Mucosa of rectum (tissue), 2 donors: Measurements from ENCODE around the gene SP3.
A peak's percentile ranks its signal among the peaks of the same experiment; 100 is the strongest.

Experiments
- H3K27ac ChIP-seq, 2 donors: one replicate each; pipeline ENCODE4 v1.7.0; 2013; ENCODE audit warnings: inconsistent platforms in 2 of 2, low read depth in 2 of 2, low read length in 2 of 2
- H3K27me3 ChIP-seq, 2 donors: one replicate each; pipeline ENCODE4 v1.7.0; 2013; ENCODE audit warnings: low read length in 2 of 2; ENCODE audit not compliant: control insufficient read depth in 2 of 2, insufficient read depth in 2 of 2
- H3K36me3 ChIP-seq, 2 donors: one replicate each; pipeline ENCODE4 v1.7.0; 2013; ENCODE audit warnings: low read length in 2 of 2; ENCODE audit not compliant: control insufficient read depth in 2 of 2, insufficient read depth in 2 of 2
- H3K4me1 ChIP-seq, 2 donors: one replicate each; pipeline ENCODE4 v1.7.0; 2013; ENCODE audit warnings: low read length in 2 of 2, mild to moderate bottlenecking in 1 of 2; ENCODE audit not compliant: control insufficient read depth in 2 of 2, insufficient read depth in 2 of 2
- H3K4me3 ChIP-seq, 2 donors: one replicate each; pipeline ENCODE4 v1.7.0; 2013; ENCODE audit warnings: low read length in 2 of 2
- H3K9ac ChIP-seq, 2 donors: one replicate each; pipeline ENCODE4 v1.7.0; 2013; ENCODE audit warnings: low read length in 2 of 2, low read depth in 1 of 2, mild to moderate bottlenecking in 1 of 2
- H3K9me3 ChIP-seq, 2 donors: one replicate each; pipeline ENCODE4 v1.7.0; 2013; ENCODE audit warnings: low read length in 2 of 2; ENCODE audit not compliant: control insufficient read depth in 2 of 2
- donor health status: healthy.
- donor health status: Normal muscosa, but diverticular disease.

SP3 gene

DNA sequence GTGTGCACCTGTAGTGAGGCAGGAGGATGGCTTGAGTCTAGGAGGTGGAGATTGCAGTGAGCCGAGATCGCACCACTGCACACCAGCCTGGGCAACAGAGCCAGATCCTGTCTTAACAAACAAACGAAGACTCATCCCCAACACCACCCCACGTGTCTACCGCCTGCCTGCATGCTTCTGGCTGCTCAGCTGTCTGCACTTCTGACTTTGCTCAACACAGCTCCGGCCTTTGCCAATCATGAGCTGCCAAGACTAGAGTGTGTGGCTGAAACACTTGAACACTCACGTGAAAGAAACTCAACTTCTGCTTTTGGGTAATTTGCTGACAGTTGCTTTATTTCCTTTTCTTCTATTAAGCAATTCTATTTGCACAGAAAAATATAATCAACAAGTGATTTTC is 32.1 kb upstream of the SP3 start:
- no peaks in the 10 kb centered on the region for H3K27me3 ChIP-seq
- no peak overlapping the region for H3K9ac ChIP-seq
- H3K27ac ChIP-seq: peak overlapping the region in 1 of 2 donors; percentile 34
- no peaks in the 10 kb centered on the region for H3K9me3 ChIP-seq
- no peak overlapping the region for H3K4me3 ChIP-seq
- peaks cover 0 to 4% of the 10 kb centered on the region in 2 donors for H3K4me1 ChIP-seq
- H3K36me3 ChIP-seq: no peaks in the 10 kb centered on the region

DNA sequence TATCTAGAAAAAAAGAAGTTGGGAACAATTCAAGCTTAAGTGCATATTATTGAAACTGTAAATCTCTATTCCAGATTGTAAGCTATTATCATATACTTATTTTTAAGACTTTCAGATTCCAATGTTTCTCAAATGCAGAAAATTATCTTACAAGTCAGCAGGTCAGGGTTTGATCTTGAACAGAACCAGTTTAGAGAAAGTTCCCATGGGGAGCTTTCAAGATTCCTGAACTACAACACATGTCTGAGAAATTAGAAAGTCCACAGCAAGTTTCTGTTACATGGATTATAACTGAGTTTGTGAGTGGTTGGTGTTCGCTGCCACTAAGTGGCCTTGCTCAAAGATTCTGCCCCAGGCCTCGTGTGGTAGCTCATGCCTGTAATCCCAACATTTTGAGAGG is 31.6 kb upstream of the SP3 start:
- no peaks in the 10 kb centered on the region for H3K27me3 ChIP-seq
- peaks cover 0 to 4% of the 10 kb centered on the region in 2 donors for H3K4me1 ChIP-seq
- H3K27ac ChIP-seq: peak overlapping the region in 1 of 2 donors; percentile 34
- no peak overlapping the region for H3K9ac ChIP-seq
- H3K9me3 ChIP-seq: no peaks in the 10 kb centered on the region
- H3K36me3 ChIP-seq: no peaks in the 10 kb centered on the region
- no peak overlapping the region for H3K4me3 ChIP-seq

DNA sequence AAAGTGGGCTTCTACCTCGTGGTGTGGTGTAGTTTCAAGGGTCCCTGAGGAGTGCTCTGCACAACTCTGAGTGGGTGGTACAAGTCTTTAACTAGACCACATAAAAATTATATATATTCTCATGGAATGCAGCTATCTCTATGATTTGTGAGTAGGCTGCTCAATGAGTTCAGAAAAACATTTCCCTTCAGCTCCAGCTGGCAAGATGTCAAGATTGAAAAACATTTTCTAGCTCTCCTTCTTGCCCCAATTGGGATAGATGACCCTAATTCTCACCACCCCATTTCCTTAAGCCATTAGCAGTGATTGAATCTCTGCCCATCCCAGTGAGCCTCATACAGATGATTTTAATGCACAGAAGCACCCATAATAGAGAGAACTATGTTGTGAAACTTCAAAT is 28.3 kb upstream of the SP3 start:
- H3K27ac ChIP-seq: no peak overlapping the region
- H3K4me3 ChIP-seq: no peak overlapping the region
- no peaks in the 10 kb centered on the region for H3K36me3 ChIP-seq
- H3K4me1 ChIP-seq: peaks cover 10 to 11% of the 10 kb centered on the region in 2 donors
- no peaks in the 10 kb centered on the region for H3K9me3 ChIP-seq
- no peak overlapping the region for H3K9ac ChIP-seq
- H3K27me3 ChIP-seq: no peaks in the 10 kb centered on the region

DNA sequence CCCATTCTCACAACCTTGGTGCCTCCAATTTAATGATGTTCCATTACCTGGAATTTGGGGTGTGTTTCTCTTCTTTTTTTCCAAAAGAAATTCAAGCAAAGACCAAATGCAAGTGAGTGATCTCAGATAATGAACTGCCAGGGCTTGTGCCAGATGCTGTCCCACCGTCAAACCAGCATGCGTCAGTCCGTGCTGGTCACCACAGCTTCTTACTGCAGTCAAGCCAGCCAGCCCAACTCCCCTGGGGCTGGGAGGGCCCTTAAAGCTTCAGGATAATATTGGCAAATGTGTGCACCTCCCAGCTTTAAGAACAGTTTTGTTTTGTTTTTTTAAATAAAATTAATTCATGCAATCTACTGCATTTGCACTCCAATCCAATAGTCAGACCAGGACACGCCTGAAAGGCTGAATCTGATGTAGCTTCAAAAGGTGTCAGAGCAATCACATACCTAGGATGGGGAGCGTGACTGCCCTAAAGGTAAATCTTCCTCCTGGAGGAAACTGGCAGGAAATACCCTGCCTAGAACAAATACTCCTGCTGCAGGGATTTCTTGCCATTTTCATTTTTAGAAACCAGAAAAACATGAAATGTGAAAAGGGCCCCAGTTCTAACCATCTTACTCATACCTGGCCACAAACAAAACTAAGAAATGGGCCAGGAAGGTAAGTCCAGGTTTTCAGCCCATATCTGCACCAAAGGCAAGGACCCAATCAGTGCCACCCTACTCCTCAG is 26.8 kb upstream of the SP3 start:
- H3K9me3 ChIP-seq: no peaks in the 10 kb centered on the region
- H3K27me3 ChIP-seq: no peaks in the 10 kb centered on the region
- H3K4me1 ChIP-seq: peaks cover 8 to 11% of the 10 kb centered on the region in 2 donors
- no peak overlapping the region for H3K4me3 ChIP-seq
- peak overlapping the region; percentile 42 to 59 for H3K27ac ChIP-seq
- no peak overlapping the region for H3K9ac ChIP-seq
- H3K36me3 ChIP-seq: no peaks in the 10 kb centered on the region

DNA sequence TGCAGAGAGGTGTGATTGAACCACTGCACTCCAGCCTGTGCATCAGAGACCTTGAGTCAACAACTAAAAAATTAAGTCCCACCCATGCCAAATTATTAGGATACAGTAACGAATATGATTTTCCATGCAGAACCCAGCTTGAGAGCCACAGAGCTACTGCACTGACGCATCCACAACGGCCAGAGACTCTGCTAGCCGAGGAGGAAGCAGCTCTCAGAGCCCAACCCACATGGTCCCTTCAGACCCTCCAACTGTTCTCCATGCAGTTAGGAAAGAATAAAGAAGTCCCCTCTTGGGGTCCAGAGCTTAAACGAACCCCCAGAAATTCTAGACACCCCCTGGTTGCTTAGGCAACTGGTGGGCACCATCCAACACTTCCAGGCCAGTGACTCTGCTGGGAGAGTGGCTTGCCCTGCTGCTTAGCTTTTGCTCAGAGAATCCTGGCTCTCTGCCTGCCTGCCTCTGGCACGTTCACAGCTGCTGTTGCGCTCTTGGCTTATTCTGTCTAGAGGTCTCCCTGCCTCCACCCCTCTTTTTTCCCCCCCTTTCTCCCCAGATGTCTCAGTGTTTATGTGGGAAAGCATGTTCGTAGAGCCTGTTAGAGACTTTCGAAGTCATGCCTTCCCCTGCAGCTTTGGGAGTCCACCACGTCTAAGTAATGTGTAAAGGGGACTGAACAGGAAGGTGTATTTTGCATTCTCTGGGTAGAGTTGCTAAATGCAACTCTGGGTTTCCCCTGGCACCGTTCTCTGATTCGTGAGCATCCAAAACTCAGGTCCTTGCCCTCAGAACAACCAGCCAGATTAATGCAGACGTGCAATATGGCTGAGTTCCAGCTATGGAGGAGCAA is 26.0 kb upstream of the SP3 start:
- H3K4me3 ChIP-seq: peak overlapping the region in 1 of 2 donors; percentile 24
- H3K4me1 ChIP-seq: peaks cover 11% of the 10 kb centered on the region in 2 donors
- no peak overlapping the region for H3K9ac ChIP-seq
- no peaks in the 10 kb centered on the region for H3K9me3 ChIP-seq
- H3K36me3 ChIP-seq: no peaks in the 10 kb centered on the region
- peak overlapping the region; percentile 42 to 59 for H3K27ac ChIP-seq
- H3K27me3 ChIP-seq: no peaks in the 10 kb centered on the region

DNA sequence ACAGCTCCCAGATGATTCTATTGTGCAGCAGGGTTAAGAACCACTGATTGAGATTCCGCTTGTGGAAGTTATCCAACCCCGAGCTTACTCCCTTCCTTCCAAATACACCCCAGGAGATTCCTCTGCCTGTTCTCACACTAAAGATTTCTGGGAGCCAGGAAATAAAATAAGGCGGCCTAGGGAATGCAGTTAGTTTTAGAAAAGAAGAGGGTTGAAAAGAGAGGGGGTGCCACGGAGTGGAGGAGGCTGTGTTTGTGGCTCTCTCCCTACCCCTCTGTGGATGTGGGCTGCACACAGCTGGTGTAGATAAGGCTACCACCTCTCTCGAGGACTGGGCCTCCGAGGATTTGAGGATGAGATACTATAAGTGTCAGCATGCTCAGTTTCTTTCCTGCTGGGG is 25.1 kb upstream of the SP3 start:
- Histone ChIP-seq H3K4me1 (peaks cover 11 to 15% of the 10 kb centered on the region in 2 donors), H3K27ac (peak overlapping the region; percentile 10 to 14), H3K9me3 (no peaks in the 10 kb centered on the region), H3K36me3 (no peaks in the 10 kb centered on the region), H3K9ac (no peak overlapping the region), H3K4me3 (no peak overlapping the region), H3K27me3 (no peaks in the 10 kb centered on the region)

DNA sequence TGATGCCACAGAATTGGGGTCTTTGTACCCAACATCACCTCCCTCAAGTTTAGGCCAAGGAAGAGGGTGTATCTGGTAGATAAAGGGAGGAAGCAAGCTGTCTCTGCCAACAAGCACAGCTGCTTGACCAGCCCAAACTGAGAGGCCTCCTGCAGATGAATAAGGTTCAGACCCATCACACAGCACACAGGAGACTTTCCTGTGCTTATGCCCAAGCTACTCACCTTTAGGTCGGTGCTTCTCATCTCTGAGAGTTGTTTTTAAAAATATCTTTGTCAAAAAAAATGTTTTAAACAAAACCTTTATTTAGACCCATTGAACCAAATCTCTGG is 24.7 kb upstream of the SP3 start:
- H3K27ac ChIP-seq: peak overlapping the region in 1 of 2 donors; percentile 54
- no peaks in the 10 kb centered on the region for H3K36me3 ChIP-seq
- no peaks in the 10 kb centered on the region for H3K27me3 ChIP-seq
- H3K9me3 ChIP-seq: no peaks in the 10 kb centered on the region
- H3K4me3 ChIP-seq: no peak overlapping the region
- H3K4me1 ChIP-seq: peaks cover 11 to 15% of the 10 kb centered on the region in 2 donors
- H3K9ac ChIP-seq: no peak overlapping the region

DNA sequence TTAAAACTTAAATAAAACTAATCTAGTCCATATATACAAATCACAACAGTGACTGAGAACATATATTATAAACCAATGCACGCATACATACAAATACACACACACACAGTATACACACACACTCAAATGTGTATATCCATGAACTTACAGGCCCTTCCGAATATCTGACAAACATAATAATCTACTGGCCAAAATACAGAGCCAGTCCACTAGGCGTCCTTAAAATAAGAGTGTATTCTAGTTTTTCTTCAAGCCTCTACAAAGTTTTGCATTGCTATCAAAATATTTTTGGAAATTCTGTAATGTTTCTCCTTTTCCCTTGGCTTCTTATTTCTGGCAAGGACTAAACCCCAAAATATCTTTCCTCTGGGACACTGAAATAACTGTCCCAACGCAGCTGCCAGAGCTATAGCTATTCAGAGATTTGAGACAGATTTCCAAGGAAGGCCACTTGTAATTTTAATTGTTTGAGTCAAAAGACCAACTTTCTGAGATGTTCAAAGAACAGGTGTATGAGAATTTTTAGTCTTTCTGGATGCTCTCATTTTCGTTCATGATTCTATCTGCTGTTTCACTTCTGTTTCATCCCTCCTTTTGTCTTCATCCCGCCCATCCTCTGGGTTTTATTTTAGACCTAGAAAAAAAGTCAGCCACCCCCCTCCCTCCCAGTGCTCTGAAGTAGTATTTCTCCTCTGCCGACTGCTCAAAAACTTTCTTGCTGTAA is 24.1 kb upstream of the SP3 start:
- H3K9ac ChIP-seq: no peak overlapping the region
- H3K36me3 ChIP-seq: no peaks in the 10 kb centered on the region
- H3K4me3 ChIP-seq: no peak overlapping the region
- peaks cover 11 to 15% of the 10 kb centered on the region in 2 donors for H3K4me1 ChIP-seq
- H3K9me3 ChIP-seq: no peaks in the 10 kb centered on the region
- H3K27ac ChIP-seq: peak overlapping the region in 1 of 2 donors; percentile 54
- no peaks in the 10 kb centered on the region for H3K27me3 ChIP-seq

DNA sequence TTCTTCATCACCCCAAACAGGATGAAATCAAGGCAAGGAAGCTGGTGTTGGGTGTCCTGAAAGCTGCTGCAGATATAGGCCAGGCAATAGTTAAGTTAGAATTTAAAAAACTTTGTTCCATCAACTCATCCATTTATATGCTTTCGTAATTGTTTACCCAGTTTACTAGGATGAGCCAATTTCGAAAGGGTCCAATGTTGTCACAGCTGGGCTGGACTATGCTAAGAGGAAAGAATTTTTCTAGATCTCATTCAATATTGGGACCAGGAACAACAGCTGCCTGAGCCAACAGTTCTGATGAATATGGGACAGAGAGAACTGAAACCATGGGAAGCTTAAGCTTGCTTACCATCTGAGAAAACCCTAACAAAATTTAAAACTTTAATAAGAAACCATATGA is 21.6 kb upstream of the SP3 start:
- no peaks in the 10 kb centered on the region for H3K36me3 ChIP-seq
- H3K27me3 ChIP-seq: no peaks in the 10 kb centered on the region
- H3K9ac ChIP-seq: no peak overlapping the region
- peaks cover 11 to 15% of the 10 kb centered on the region in 2 donors for H3K4me1 ChIP-seq
- no peak overlapping the region for H3K4me3 ChIP-seq
- H3K9me3 ChIP-seq: no peaks in the 10 kb centered on the region
- peak overlapping the region; percentile 16 to 45 for H3K27ac ChIP-seq

DNA sequence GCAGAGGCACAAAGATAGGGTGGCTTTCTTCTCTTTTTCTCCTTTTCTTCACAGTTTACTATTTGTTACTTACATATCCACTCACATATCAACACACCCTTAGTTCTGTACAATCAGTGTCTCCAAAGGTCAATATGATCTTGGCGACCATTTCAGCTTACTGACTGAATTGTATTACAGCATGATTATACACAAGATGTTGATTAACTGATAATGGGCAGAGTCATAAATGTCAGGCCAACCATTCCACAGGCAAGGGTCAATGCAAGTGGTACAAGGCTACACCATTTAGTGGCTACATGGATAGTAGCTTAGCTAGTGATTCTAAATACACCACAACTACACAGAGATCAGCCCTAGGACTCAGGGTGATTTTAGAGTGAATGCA is 20.4 kb upstream of the SP3 start:
- H3K4me1 ChIP-seq: peaks cover 6 to 8% of the 10 kb centered on the region in 2 donors
- no peaks in the 10 kb centered on the region for H3K27me3 ChIP-seq
- no peaks in the 10 kb centered on the region for H3K36me3 ChIP-seq
- H3K9ac ChIP-seq: no peak overlapping the region
- H3K4me3 ChIP-seq: no peak overlapping the region
- H3K27ac ChIP-seq: no peak overlapping the region
- H3K9me3 ChIP-seq: no peaks in the 10 kb centered on the region
